ENCODE results near the gene ATP10A. TPM values are rescaled to one million over a fixed set of nuclear protein-coding genes. Genes with fewer than 3 reads are reported as not detected.
"Not testable (repeated sequence)": the region's sequence is repeated elsewhere in the genome, so short reads cannot be mapped to it uniquely, and the experiment has no call there.

Gene ATP10A
- total RNA-seq, 1 donor from 2014 or later = not detected

GRCh38 chr15:25641762-25642161, 221.4 kb downstream of the ATP10A start:
- DNase-seq (no peak), ATAC-seq (ENCODE audit: low read depth) (no peak)
- Mint-ChIP-seq H3K4me3 (no peak overlapping the region), H3K9me3 (no peaks in the 10 kb centered on the region), H3K4me1 (no peaks in the 10 kb centered on the region), H3K36me3 (ENCODE audit: low read depth) (no peaks in the 10 kb centered on the region), H3K27ac (no peak overlapping the region), H3K27me3 (peaks cover 14% of the 10 kb centered on the region)
- POLR2A ChIA-PET = no interaction called here
- intact Hi-C loops (cut with micrococcal nuclease) = no loop called here
- TF ChIP-seq, protein P1, sequence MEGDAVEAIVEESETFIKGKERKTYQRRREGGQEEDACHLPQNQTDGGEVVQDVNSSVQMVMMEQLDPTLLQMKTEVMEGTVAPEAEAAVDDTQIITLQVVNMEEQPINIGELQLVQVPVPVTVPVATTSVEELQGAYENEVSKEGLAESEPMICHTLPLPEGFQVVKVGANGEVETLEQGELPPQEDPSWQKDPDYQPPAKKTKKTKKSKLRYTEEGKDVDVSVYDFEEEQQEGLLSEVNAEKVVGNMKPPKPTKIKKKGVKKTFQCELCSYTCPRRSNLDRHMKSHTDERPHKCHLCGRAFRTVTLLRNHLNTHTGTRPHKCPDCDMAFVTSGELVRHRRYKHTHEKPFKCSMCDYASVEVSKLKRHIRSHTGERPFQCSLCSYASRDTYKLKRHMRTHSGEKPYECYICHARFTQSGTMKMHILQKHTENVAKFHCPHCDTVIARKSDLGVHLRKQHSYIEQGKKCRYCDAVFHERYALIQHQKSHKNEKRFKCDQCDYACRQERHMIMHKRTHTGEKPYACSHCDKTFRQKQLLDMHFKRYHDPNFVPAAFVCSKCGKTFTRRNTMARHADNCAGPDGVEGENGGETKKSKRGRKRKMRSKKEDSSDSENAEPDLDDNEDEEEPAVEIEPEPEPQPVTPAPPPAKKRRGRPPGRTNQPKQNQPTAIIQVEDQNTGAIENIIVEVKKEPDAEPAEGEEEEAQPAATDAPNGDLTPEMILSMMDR (IDR thresholded peaks at IDR 0.05) = no peak
- CTCF ChIA-PET = no interaction called here

DNA sequence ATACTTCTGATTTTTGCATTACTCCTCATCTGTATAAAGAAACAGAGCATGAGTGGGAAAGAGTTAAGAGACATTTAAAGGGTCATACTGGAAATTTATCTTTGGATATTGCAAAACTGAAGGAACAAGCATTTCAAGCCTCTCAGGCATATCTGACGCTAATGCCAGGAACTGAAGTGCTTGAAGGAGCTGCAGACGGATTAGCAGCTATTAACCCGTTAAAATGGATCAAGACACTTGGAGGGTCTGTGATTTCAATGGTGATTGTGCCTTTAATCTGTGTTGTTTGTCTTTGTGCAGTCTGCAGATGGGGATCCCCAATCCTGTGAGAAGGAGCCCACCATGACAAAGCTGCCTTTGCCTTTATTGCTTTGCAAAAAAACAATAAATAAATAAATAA, 221.8 kb downstream of the ATP10A start:
- POLR2A ChIA-PET = no interaction called here
- CTCF ChIA-PET = no interaction called here
- H3K9me3 Mint-ChIP-seq = no peaks in the 10 kb centered on the region
- H3K36me3 Mint-ChIP-seq (ENCODE audit: low read depth) = no peaks in the 10 kb centered on the region
- H3K27ac Mint-ChIP-seq = no peak overlapping the region
- peaks cover 14% of the 10 kb centered on the region for H3K27me3 Mint-ChIP-seq
- H3K4me3 Mint-ChIP-seq = no peak overlapping the region
- TF ChIP-seq, protein P1 (IDR thresholded peaks at IDR 0.05) = no peak
- H3K4me1 Mint-ChIP-seq = no peaks in the 10 kb centered on the region
- DNase-seq = no peak
- no peak for ATAC-seq (ENCODE audit: low read depth)
- intact Hi-C loops (cut with micrococcal nuclease) = no loop called here

- H3K4me1 Mint-ChIP-seq; POLR2A ChIA-PET; intact Hi-C loops (cut with micrococcal nuclease); CTCF ChIA-PET; H3K27ac Mint-ChIP-seq; H3K36me3 Mint-ChIP-seq (ENCODE audit: low read depth); ATAC-seq (ENCODE audit: low read depth); DNase-seq; H3K9me3 Mint-ChIP-seq; H3K4me3 Mint-ChIP-seq: not testable (repeated sequence)
- peaks cover 14% of the 10 kb centered on the region for H3K27me3 Mint-ChIP-seq
These were observed 222.2 kb downstream of the ATP10A start for GRCh38 chr15:25640959-25641358.

DNA sequence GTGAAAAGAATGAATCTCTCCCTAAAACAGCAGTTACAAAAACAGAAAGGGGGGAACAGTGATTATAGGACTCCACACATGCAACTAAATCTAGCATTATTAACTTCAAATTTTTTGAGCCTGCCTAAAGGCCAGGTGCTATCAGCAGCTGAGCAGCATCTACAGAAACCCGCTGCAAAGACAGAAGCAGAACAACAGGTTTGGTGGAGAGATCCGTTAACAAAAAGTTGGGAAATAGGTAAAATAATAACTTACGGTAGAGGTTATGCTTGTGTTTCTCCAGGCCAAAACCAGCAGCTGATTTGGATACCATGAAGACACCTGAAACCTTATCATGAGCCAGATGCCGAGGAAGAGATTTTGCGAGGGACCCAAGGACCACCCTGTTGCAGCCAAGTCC, 222.7 kb downstream of the ATP10A start:
- no peak for DNase-seq
- Mint-ChIP-seq H3K4me1 (no peaks in the 10 kb centered on the region), H3K9me3 (no peaks in the 10 kb centered on the region), H3K4me3 (no peak overlapping the region), H3K36me3 (ENCODE audit: low read depth) (no peaks in the 10 kb centered on the region), H3K27me3 (peaks cover 14% of the 10 kb centered on the region), H3K27ac (no peak overlapping the region)
- ChIA-PET CTCF (no interaction called here), POLR2A (no interaction called here)
- TF ChIP-seq, protein P1 (IDR thresholded peaks at IDR 0.05) = no peak
- intact Hi-C loops (cut with micrococcal nuclease) = no loop called here
- ATAC-seq (ENCODE audit: low read depth) = no peak

DNA sequence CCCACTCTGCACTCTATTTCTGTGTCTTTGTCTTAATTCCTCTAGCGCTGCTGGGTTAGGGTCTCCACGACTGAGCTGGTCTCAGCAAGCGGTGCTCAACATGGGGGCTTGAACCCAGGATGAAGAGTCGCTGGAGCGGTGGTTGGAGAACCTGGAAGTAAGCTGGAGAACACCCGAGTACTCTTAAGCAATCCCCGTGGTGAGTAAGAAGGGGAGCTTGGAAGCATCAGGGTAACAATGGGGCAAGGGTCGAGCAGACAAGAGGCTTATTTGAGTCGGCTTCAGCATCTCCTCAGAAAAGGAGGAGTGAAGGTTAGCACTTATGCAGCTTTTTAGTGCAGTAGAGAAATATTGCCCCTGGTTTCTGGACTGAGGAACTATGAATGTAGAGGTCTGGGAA, 226.6 kb downstream of the ATP10A start:
- H3K27ac Mint-ChIP-seq; H3K4me1 Mint-ChIP-seq; ATAC-seq (ENCODE audit: low read depth); intact Hi-C loops (cut with micrococcal nuclease); CTCF ChIA-PET; H3K9me3 Mint-ChIP-seq; POLR2A ChIA-PET; H3K27me3 Mint-ChIP-seq; H3K4me3 Mint-ChIP-seq; DNase-seq; H3K36me3 Mint-ChIP-seq (ENCODE audit: low read depth): not testable (repeated sequence)

DNA sequence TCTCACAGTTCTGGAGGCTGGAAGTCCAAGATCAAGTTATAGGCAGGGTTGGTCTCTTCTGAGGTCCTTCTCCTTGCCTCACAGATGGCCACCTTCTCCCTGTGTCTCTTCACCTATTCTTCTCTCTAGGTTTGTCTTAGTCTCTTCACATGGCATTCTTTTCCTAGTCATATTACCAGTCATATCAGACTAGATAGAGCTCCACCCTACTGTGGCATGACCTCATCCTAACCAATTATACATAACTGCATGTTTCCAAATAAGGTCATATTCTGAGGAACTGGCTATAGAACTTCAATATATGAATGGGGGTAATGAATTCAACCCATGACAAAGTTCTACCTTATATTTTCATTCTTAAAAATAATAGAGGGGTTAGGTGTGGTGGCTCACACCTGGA, 227.9 kb downstream of the ATP10A start:
- ATAC-seq (ENCODE audit: low read depth) (no peak), DNase-seq (no peak)
- H3K36me3 Mint-ChIP-seq (ENCODE audit: low read depth) = no peaks in the 10 kb centered on the region
- H3K27ac Mint-ChIP-seq = no peak overlapping the region
- no peaks in the 10 kb centered on the region for H3K9me3 Mint-ChIP-seq
- no peaks in the 10 kb centered on the region for H3K4me1 Mint-ChIP-seq
- no peak overlapping the region for H3K4me3 Mint-ChIP-seq
- no peaks in the 10 kb centered on the region for H3K27me3 Mint-ChIP-seq
- intact Hi-C loops (cut with micrococcal nuclease) = no loop called here
- POLR2A ChIA-PET = no interaction called here
- TF ChIP-seq, protein P1 (IDR thresholded peaks at IDR 0.05) = no peak
- CTCF ChIA-PET = no interaction called here

Measured in activated B cell treated with CpG ODN at 0.5 μM for 24 hours (primary cell).